ENCODE measurements around the gene RAB7A. TPM values are rescaled to one million over a fixed set of nuclear protein-coding genes. Genes with fewer than 3 reads are reported as not detected.

RAB7A gene
- total RNA-seq, 1 experiment from 2014 or later, result 155 TPM

DNA sequence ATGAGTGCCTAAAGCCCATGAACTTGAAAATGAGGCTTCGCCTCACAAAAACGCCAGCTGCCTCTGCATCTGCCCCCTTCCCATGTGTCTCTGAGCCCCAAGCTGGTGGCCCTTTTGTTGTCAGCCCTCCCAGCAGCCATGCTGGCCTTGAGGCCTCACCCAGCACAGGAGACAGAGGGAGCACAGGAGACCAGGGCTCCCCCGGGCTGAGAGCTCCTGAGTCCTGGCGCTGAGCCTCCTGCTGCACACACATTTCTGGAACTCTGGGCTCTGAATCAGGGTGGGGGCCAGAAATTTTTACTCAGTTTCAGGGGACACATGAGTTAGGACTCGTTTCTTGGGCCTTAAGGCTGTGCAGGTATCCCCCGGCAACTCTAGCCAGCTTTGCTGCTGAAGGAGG, 97.0 kb downstream of the RAB7A start:
- H3K56ac ChIP-seq (ENCODE audit: insufficient read length, low read depth, low read length), result no peak overlapping the region
- Mint-ChIP-seq H3K27me3 (ENCODE audit: low read depth) (no peaks in the 10 kb centered on the region), H3K36me3 (ENCODE audit: insufficient read depth in 1 of 3, low read depth in 3 of 3) (peaks cover 10 to 17% (median 14%) of the 10 kb centered on the region in 3 experiments; a peak in 6 of 7 replicates), H3K27ac (no peak overlapping the region), H3K9me3 (no peaks in the 10 kb centered on the region), H3K4me1 (no peaks in the 10 kb centered on the region), H3K4me3 (no peak overlapping the region)
- no peak overlapping the region for H3K18ac ChIP-seq (ENCODE audit: insufficient read length, low read depth, low read length)
- H2BK5ac ChIP-seq (ENCODE audit: insufficient read length, low read length), result no peak overlapping the region
- H3K4me1 ChIP-seq (ENCODE audit: insufficient read depth, low read length), result no peaks in the 10 kb centered on the region
- H2AK5ac ChIP-seq (ENCODE audit: insufficient read length, low read length), result no peak overlapping the region
- no peak overlapping the region for H2BK120ac ChIP-seq (ENCODE audit: low read depth, low read length, poor library complexity, severe bottlenecking)
- TF ChIP-seq, protein P1, sequence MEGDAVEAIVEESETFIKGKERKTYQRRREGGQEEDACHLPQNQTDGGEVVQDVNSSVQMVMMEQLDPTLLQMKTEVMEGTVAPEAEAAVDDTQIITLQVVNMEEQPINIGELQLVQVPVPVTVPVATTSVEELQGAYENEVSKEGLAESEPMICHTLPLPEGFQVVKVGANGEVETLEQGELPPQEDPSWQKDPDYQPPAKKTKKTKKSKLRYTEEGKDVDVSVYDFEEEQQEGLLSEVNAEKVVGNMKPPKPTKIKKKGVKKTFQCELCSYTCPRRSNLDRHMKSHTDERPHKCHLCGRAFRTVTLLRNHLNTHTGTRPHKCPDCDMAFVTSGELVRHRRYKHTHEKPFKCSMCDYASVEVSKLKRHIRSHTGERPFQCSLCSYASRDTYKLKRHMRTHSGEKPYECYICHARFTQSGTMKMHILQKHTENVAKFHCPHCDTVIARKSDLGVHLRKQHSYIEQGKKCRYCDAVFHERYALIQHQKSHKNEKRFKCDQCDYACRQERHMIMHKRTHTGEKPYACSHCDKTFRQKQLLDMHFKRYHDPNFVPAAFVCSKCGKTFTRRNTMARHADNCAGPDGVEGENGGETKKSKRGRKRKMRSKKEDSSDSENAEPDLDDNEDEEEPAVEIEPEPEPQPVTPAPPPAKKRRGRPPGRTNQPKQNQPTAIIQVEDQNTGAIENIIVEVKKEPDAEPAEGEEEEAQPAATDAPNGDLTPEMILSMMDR (conservative IDR thresholded peaks at IDR 0.05), result no peak
- no peak overlapping the region for H3K4ac ChIP-seq (ENCODE audit: low read depth, low read length)
- H4K20me1 ChIP-seq (ENCODE audit: control insufficient read depth, insufficient read depth, insufficient read length), result peaks cover 2% of the 10 kb centered on the region
- H3K9ac ChIP-seq (ENCODE audit: extremely low read depth, insufficient read length, low read length), result no peak overlapping the region
- H2BK15ac ChIP-seq (ENCODE audit: low read depth, low read length), result no peak overlapping the region
- H2AFZ ChIP-seq (ENCODE audit: low read length), result no peak overlapping the region
- no peak for DNase-seq
- no peaks in the 10 kb centered on the region for H3K27me3 ChIP-seq (ENCODE audit: insufficient read depth, low read length)
- no peaks in the 10 kb centered on the region for H3K23me2 ChIP-seq (ENCODE audit: insufficient read length, low read depth, low read length, poor library complexity, severe bottlenecking)
- H3T11ph ChIP-seq (ENCODE audit: low read length), result no peak overlapping the region
- H4K8ac ChIP-seq (replicated peaks; ENCODE audit: insufficient read length, low read depth, low read length), result no peak overlapping the region
- no peak overlapping the region for H2BK12ac ChIP-seq (ENCODE audit: insufficient read length, low read depth, low read length)
- no peaks in the 10 kb centered on the region for H3K9me3 ChIP-seq (ENCODE audit: control insufficient read depth, low read depth, low read length)
- WGBS (ENCODE audit: extremely low coverage, insufficient read length, low lambda C conversion rate), result no CpG with 5 or more reads among the region's 6 CpGs
- no peak overlapping the region for H3K27ac ChIP-seq (ENCODE audit: insufficient read length, low read depth, low read length)
- no peaks in the 10 kb centered on the region for H3K79me1 ChIP-seq (ENCODE audit: insufficient read depth, low read depth, low read length, poor library complexity, severe bottlenecking)
- H4K5ac ChIP-seq (ENCODE audit: insufficient read length, low read depth, low read length), result no peak overlapping the region
- H4K91ac ChIP-seq (ENCODE audit: insufficient read length, low read depth, low read length), result no peak overlapping the region
- H3K14ac ChIP-seq (ENCODE audit: insufficient read depth, low read length), result no peak overlapping the region
- H2BK20ac ChIP-seq (ENCODE audit: low read depth, low read length, poor library complexity, severe bottlenecking), result no peak overlapping the region
- H3K4me2 ChIP-seq (ENCODE audit: insufficient read depth, insufficient read length, low read length), result no peak overlapping the region
- H3K23ac ChIP-seq (ENCODE audit: insufficient read length, low read depth, low read length), result no peak overlapping the region
- no peaks in the 10 kb centered on the region for H3K79me2 ChIP-seq (ENCODE audit: insufficient read depth, low read length)

Data from H9 (cell line).